Activated CD8-positive, alpha-beta memory T cell treated with anti-CD3 and anti-CD28 coated beads, Interleukin-2, amount 50 U/mL, for 24 hours (primary cell): ENCODE data around the gene IGLL5.

Experiments
- DNase-seq: peaks from one replicate; pipeline ENCODE4 v3.0.0-alpha.2; 2020; ENCODE audit errors: extremely low read depth

IGLL5 gene

DNA sequence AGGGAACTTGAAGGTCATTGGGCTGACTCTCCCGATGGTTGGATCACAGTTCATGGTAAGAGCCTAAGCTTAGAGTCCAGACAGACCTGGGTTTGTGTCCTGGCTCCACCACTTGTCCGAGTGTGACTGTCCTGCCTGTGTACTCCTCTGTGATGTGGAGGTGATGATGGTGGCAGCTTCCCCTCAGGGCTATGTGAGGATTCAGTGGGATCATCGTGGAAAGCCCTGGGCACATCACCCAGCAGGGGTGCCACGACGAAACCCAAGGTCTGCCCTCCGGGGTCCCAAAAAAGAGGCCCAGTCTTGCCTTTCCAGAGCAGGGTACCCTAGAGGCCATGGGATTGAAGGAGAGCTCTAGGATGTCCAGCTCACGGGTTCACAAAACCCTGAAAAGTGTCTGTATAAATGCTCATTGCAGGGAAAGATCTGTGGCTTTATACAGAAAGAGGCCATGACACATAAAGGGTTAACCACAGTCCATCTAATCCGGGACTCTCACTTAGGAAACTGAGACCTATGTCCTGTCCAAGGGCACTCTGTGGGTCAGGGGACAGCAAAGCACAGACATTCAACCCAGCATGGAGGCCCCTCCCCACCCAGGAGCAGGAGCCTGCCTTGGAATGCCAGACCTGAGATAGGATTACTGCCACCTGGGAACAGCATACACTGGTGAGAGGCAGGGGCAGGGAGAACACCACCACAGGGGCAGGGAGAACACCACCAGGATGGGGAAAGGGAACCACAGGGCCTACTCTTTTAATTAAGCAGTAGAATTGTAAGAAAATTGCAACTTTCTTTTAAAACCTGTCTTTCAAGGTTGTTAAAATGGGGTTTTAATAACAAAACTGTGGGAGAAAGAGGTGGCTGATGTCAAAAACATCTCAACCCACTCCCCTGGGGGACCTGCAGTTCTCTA, 51.3 kb downstream of the IGLL5 start:
- DNase-seq, result no peak

GRCh38 chr22:22939588-22940368, 52.2 kb downstream of the IGLL5 start:
- no peak for DNase-seq

- DNase-seq, result no peak
Observed at GRCh38 chr22:22940961-22941605, 53.5 kb downstream of the IGLL5 start.

DNA sequence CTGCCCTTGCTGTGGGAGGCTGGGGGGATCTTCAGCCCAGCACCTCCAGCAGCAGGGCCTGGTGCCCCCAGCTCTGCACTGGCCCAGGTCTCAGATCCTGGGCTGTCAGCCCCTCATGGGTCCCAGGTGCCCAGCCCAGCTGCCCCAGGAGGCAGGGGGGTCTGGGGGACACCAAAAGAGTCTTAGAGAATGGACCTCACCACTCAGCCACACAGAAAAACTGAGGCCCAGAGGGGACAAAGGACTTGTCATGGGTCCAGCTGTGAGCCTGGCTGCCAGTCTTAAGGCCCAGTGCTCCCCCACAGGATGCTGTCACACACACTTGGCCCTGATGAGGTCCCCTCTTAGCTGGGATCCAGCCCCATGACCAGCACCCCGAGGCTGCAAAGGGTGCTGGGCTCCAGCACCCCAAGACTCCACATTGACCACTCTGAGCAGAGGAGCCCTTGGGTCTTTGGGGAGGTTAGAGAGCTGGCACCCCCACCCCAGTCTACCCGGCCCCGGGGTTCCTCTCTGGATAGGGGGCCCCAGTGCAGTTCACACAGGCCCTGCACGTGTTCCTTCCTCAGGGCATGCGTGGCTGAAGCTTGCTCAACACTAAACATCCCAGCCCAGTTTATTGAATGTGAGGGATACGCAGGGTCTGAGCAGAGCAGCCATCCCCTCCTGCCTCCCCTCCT, 54.4 kb downstream of the IGLL5 start:
- no peak for DNase-seq

- peak; percentile 60 for DNase-seq
Observed at GRCh38 chr22:22942511-22943329, 55.1 kb downstream of the IGLL5 start.

DNA sequence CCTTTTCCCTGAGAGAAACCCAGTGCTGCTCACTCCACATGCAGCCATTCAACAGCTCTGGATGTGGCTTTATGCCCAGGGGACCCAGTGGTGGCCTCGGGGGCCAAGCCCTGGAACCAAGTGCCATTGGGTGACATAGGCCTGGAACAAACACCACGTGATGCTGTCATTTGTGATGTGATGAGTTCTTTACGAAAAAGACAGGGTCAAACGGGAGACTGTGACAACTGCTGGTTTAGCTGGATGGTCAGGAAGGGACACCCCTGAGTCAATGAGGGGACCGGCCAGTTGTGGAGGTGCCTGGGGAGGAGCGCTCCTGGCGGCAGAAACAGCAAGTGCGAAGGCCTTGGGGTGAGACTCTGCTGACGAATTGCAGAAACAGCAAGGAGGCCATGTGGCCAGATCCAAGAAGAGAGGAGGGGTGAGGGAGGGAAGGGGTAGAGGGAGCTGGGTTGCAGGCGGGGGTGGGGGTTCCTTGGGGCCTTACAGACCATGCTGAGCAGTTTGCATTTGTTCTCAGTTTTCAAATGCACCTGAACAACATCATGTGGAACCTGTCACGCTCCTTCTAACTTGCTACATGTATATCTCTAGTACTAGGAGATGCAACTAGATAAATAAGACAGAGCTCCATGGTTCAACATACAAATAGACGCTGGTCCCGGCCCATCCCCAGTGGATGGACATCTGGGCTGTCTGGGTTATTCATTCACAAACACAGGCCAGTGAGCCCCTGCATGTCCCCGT, 56.1 kb downstream of the IGLL5 start:
- no peak for DNase-seq

DNA sequence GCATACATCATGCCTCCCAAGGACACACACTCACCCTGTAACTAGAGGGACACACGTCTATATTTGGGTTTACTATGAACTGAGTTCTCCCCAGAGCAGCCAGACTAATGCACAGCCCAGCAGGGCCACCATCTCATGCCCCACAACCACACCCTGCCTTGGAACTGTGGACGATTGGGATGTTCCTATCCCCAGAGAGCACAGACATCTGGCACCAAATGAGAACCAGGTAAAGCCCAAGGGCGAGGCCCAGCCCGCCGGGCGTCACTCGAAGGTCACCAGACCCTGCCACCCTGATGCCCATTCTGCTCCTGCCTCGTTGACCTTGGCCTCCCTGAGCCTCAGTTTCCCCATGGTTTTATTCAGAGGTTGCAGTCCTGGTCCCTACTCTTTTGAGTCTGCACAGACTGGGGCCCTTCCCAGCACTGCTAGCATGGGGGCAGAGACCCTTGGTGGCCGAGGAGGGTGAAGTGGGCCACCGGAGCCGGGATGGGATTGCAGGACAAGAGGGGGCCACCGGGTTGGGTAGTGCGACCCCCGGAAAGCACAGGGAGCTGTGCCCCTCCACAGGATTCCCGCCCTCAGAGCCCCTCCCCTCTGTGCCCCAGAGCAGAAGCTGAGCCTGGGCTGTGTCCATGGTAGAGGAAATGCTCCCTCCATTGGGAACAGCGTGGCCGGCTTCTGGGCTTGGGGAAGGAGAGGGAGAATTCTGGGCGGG, 56.8 kb downstream of the IGLL5 start:
- DNase-seq, result no peak

DNA sequence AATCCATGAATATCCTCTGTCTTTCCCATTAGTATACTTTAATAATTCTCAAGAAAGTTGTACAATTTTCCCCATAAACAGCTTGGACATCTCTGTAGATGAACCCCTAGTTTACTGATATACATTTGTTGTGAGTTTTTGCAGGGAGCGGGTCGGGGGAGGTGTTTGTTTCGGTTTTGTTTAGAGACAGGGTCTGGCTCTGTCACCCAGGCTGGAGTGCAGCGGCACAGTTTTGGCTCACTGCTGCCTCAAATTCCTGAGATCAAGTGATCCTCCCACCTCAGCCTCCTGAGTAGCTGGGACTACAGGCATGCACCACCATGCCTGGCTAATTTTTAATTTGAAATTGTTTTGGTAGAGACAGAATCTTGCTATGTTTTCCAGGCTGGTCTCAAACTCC, 57.6 kb downstream of the IGLL5 start:
- no peak for DNase-seq
